Measurements from ENCODE around the gene TMEM125. TPM values are rescaled to one million over a fixed set of nuclear protein-coding genes. Genes with fewer than 3 reads are reported as not detected.

Gene TMEM125
- total and polyA plus RNA-seq, 2 experiments from 2014 or later, result 2.0 TPM

- TF ChIP-seq CTCF (IDR thresholded peaks at IDR 0.05; ENCODE audit: low read depth, low read length), result no peak
- no peaks in the 10 kb centered on the region for H3K4me1 ChIP-seq (ENCODE audit: low read depth)
- H3K27me3 ChIP-seq, result no peaks in the 10 kb centered on the region
- no peak for DNase-seq (ENCODE audit: low read depth in 1 of 2, low spot score in 1 of 2)
- H3K36me3 ChIP-seq, result no peaks in the 10 kb centered on the region
- H3K9me3 ChIP-seq (ENCODE audit: low read depth), result no peaks in the 10 kb centered on the region
- no peak overlapping the region for H3K27ac ChIP-seq
- no peak overlapping the region for H3K4me3 ChIP-seq
Observed at GRCh38 chr1:43275826-43276620, 6.2 kb downstream of the TMEM125 start.

DNA sequence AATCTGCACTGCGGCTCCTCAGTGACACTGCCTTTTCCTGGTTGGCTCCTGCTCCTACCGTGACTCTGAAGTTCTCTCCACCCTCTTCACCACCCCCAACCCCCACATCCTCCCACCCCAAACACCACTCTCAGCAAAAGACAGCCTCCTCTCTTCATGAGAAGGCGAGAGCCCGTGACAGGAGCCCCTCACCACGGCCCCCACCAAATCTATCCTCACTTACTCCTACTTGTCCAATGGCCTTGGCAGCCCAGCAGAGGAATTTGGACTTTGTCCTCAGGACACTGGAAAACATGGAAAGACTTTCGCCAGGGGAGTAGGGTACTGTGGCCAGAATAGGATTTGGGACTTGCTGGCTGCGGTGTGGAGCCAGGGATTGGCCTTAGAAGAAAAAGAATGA is 6.9 kb downstream of the TMEM125 start:
- H3K27me3 ChIP-seq, result no peaks in the 10 kb centered on the region
- no peak overlapping the region for H3K4me3 ChIP-seq
- TF ChIP-seq CTCF (IDR thresholded peaks at IDR 0.05; ENCODE audit: low read depth, low read length), result no peak
- no peaks in the 10 kb centered on the region for H3K9me3 ChIP-seq (ENCODE audit: low read depth)
- no peak for DNase-seq (ENCODE audit: low read depth in 1 of 2, low spot score in 1 of 2)
- no peaks in the 10 kb centered on the region for H3K36me3 ChIP-seq
- H3K27ac ChIP-seq, result no peak overlapping the region
- no peaks in the 10 kb centered on the region for H3K4me1 ChIP-seq (ENCODE audit: low read depth)

- TF ChIP-seq CTCF (IDR thresholded peaks at IDR 0.05; ENCODE audit: low read depth, low read length), result no peak
- no peak overlapping the region for H3K4me3 ChIP-seq
- no peaks in the 10 kb centered on the region for H3K4me1 ChIP-seq (ENCODE audit: low read depth)
- H3K9me3 ChIP-seq (ENCODE audit: low read depth), result no peaks in the 10 kb centered on the region
- H3K27ac ChIP-seq, result no peak overlapping the region
- no peaks in the 10 kb centered on the region for H3K36me3 ChIP-seq
- no peak for DNase-seq (ENCODE audit: low read depth in 1 of 2, low spot score in 1 of 2)
- no peaks in the 10 kb centered on the region for H3K27me3 ChIP-seq
Observed at GRCh38 chr1:43277116-43277876, 7.5 kb downstream of the TMEM125 start.

GRCh38 chr1:43279161-43279560 is 9.4 kb downstream of the TMEM125 start:
- no peak overlapping the region for H3K27ac ChIP-seq
- DNase-seq (ENCODE audit: low read depth in 1 of 2, low spot score in 1 of 2), result no peak

GRCh38 chr1:43279666-43280065 is 9.9 kb downstream of the TMEM125 start:
- H3K4me3 ChIP-seq, result no peak overlapping the region
- H3K4me1 ChIP-seq (ENCODE audit: low read depth), result no peaks in the 10 kb centered on the region
- no peaks in the 10 kb centered on the region for H3K36me3 ChIP-seq
- no peaks in the 10 kb centered on the region for H3K27me3 ChIP-seq
- no peak for TF ChIP-seq CTCF (IDR thresholded peaks at IDR 0.05; ENCODE audit: low read depth, low read length)
- DNase-seq (ENCODE audit: low read depth in 1 of 2, low spot score in 1 of 2), result no peak
- no peak overlapping the region for H3K27ac ChIP-seq
- no peaks in the 10 kb centered on the region for H3K9me3 ChIP-seq (ENCODE audit: low read depth)

More at GRCh38 chr1:43279161-43279560, 9.4 kb downstream of the TMEM125 start:
- H3K9me3 ChIP-seq (ENCODE audit: low read depth), result no peaks in the 10 kb centered on the region
- no peaks in the 10 kb centered on the region for H3K36me3 ChIP-seq
- no peaks in the 10 kb centered on the region for H3K27me3 ChIP-seq
- H3K4me1 ChIP-seq (ENCODE audit: low read depth), result no peaks in the 10 kb centered on the region
- no peak for TF ChIP-seq CTCF (IDR thresholded peaks at IDR 0.05; ENCODE audit: low read depth, low read length)
- H3K4me3 ChIP-seq, result no peak overlapping the region
